GM12864 (cell line): ENCODE measurements around the gene CTNNA3.

Experiments
- DNase-seq: peaks from one replicate; pipeline ENCODE4 v3.0.0-alpha.2; 2011; ENCODE audit warnings: low read depth
- H3K4me3 ChIP-seq: 2 replicates; pipeline ENCODE4 v1.5.1; 2011; ENCODE audit warnings: mild to moderate bottlenecking, low read depth, low read length, control low read depth
- CTCF ChIP-seq: IDR thresholded peaks from 2 replicates; pipeline ENCODE4 v1.5.1; 2011; ENCODE audit warnings: low read depth, mild to moderate bottlenecking, moderate library complexity, low read length, control low read depth, inconsistent platforms; ENCODE audit errors: missing control alignments

CTNNA3 gene

DNA sequence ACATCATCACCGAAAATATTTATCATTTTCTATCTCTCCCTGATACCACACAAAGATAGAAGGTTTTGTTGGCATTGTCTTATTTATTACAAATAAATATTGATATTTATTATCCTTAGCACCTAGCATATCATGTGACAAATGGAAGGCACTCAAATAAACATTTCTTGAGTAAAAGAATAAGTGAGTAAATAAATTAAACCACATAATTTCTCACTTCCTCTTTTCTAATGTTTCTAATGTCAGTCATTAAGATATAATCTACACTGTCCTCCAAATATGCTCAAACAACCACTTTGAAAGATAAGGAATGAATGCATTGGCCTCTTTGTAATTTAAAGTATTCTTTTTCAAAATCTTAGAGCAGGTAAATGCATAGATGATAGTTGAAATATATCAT, 1797.9 kb downstream of the CTNNA3 start:
- no peak for DNase-seq
- H3K4me3 ChIP-seq, result no peak overlapping the region
- TF ChIP-seq CTCF, result no peak

- no peak overlapping the region for H3K4me3 ChIP-seq
- no peak for TF ChIP-seq CTCF
- DNase-seq, result no peak
Observed at GRCh38 chr10:65894961-65895360, 1801.0 kb downstream of the CTNNA3 start.

GRCh38 chr10:65894379-65894778, 1801.6 kb downstream of the CTNNA3 start:
- TF ChIP-seq CTCF, result no peak
- H3K4me3 ChIP-seq, result no peak overlapping the region
- no peak for DNase-seq

DNA sequence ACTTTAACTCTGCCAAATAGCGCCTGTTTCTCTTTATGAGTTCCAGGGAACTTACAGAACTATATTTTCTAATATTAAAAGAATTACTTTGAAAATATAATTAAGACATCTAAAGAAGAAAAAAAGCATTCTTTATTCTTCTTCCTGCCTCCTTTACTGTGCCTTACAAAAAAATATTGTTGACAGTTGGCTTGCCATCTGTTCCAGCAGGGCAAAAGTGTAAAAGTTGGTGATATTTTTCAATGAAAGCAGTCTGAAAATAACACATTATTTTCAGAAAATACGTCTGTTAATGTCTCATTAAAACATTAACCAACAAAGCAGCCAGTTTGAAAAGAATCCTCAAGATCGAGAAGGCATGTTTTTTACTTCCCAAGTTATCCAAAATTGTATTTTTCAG, 1802.3 kb downstream of the CTNNA3 start:
- H3K4me3 ChIP-seq, result no peak overlapping the region
- no peak for DNase-seq
- TF ChIP-seq CTCF, result no peak

- TF ChIP-seq CTCF, result no peak
- DNase-seq, result no peak
- no peak overlapping the region for H3K4me3 ChIP-seq
Observed at GRCh38 chr10:65892284-65892683, 1803.7 kb downstream of the CTNNA3 start.

DNA sequence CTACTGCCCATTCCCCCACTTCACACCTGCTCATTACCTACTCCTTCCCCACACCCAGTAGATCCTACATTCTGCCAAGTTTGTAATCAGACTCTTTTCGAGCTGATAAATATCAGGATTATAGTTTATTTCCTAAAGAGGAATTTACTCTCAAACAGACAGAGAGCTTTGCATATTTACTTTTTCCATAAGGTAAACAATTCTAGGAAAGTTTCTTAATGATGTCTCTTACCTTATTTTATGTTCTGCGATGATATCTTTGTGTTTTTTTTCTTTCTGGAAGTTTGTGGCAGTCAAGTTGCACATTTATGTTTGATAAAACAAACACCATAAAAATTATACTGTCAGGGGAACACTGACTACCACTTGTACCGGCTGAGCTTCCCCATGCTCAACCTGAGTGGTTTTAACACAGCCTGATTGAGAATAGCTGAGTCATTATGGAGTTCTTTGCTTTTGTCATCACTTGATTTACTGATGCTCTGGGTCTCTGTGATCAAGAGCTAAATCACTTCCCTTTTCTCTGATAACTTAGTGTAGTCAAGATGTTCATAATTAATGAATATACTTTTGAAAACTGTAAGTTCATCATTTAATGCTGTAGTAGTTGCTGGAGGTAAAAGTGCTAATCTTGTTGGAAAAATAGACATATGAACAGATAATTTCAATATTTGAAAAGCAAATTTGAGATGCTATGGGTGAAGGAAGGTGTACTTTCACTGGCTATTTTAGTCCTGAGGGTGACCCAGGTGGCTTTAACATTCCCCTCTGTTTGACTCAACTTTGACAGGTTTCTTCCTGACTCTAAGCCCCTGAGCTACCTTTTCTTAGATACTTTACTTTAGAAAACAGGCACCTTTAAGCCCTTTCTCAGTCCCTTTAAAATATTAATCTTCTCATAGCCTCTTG, 1804.7 kb downstream of the CTNNA3 start:
- DNase-seq, result peak; percentile 34
- TF ChIP-seq CTCF, result no peak
- peak overlapping the region; percentile 46; the same call in 1 of the 2 replicates for H3K4me3 ChIP-seq

GRCh38 chr10:65864529-65864928, 1831.5 kb downstream of the CTNNA3 start:
- no peak for TF ChIP-seq CTCF
- no peak overlapping the region for H3K4me3 ChIP-seq
- no peak for DNase-seq
